HuH-7.5 (cell line): ENCODE measurements around the gene DAAM2.

Source experiments
- DNase-seq: peaks from one replicate; pipeline ENCODE4 v3.0.0; 2011; ENCODE audit warnings: low spot score

Gene DAAM2

DNA sequence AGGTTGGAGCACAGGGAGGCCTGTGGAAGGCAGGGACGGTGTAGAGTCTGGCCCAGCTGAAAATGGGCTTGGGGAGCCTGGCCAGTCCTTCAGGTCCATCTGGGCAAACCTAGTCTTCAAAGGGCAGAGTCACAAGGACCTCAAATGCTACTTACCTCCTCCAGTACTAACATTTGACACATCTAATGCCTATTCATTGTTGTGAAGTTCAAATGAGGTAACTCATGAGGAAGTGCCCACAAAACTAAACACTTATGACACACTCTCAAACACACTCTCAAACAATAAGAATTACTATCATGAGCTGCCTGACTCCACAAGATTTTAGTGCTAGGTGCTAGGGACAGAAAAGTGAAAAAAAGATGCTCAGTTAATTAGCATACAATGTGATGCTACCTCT lies 27.1 kb downstream of the DAAM2 start:
- no peak for DNase-seq

DNA sequence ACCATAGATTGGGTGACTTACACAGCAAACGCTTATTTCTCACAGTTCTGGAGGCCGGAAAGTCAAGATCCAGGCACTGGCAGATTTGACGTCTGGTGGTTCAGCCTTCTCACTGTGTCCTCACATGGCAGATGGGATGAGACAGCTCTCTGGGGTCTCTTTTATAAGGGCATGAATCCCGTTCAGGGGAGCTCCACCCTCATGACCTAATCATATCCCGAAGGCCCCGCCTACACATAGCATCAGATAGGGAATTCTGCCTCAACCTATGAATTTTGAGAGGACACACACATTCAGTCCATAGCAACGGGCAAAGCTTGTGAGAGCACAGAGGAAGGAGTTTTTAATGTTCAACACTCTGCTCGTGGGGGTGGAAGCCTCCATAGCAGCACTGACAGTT lies 27.5 kb downstream of the DAAM2 start:
- DNase-seq = no peak

DNA sequence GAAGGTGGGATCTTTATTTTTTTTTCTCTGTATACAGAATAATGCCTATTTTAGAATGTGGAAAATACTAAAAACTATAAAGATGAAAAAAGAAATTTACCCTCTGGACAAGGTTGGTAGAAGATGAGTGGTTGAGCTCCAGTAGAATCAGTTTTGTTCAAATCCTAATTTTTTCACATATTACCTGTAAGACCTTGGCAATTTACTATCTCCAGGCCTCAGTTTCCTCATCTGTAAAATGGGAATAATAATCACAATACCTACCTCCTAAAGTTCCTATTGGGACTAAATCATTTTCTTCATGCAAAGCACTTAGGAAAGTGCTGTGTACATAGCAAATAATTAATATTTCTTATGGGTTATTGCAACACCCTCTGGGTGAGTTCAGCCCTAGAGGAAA lies 28.4 kb downstream of the DAAM2 start:
- no peak for DNase-seq

- no peak for DNase-seq
Measured at GRCh38 chr6:39821046-39821740, 29.0 kb downstream of the DAAM2 start.

DNA sequence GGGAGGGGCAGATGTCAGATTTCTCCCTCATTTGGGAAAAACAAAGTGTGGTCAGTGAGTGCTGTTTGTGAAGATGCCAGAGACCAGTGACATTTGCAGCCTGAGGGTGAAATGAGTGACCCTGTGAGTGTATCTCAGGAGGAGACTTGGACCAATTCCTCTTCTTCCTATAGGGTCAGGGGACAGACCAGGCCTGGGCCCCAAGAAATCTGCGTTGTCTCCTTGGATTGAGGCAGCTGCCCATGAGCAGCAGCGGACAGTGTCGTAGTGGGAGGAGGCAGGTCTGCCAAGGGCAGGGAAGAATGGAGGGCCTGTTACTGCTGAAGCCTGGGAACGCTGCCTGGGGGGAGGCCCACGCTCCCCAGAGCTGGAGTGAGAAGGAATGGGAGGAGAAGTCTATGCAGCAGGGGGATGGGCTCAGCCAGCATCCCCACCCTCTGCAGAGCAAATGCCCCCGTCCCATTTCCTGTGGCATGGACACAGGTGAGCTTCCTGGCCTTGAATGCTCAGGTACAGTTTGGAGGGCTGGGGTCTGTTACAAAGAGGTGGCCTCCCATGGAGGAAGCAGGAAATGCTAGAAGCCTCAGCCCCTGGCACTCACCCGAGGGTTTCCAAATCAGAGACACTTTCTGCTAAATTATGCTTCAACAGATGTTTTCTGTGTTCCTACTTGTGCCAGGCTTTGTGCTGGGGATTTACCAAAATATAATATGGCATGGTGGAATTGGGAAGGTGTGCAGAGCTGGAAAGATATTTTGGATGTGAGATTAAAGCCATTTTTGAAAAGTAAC lies 29.8 kb downstream of the DAAM2 start:
- DNase-seq = no peak

GRCh38 chr6:39822846-39823815 lies 31.0 kb downstream of the DAAM2 start:
- no peak for DNase-seq

DNA sequence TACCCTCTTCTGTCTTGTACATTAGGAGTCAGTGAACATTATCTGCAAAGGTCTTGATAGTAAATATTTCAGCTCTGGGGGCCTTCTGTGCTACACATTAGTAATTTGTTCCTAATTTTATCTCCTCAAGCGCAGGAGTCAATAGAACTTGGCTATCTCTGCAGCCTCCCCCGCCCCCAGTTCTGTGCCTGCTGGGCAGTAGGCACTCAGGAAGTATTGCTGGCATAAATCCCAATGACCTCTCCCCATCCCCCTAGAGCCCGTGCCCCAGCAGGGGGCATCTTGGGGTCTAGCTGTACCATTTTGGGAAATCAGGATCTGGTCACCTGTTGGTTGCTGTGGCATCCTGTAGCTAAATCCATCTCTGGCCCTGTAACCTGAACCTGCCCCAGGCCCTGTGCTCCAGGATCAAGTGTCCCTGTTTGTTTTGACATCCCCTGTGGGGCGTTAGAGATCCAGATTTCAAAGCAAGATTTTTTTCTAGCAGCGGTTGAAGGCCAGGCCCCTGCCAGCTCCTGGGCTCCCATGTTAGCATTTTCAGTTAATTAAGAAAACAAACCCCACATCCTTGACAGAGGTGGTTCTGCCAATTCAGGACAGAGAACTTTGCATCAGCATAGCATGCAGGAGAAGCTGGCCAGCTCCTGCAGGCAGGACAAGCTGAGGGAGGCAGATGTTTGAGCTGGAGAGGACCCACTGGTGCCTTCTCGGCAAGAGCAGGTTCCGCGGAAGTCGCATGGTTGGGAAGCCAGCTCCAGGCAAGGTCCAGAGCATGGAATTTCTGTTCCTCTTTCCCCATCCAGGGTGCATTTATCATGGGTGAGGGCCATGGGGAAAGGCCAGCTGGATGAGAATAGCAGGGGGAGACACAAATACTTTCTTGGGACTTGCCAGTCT lies 32.1 kb downstream of the DAAM2 start:
- DNase-seq = no peak

DNA sequence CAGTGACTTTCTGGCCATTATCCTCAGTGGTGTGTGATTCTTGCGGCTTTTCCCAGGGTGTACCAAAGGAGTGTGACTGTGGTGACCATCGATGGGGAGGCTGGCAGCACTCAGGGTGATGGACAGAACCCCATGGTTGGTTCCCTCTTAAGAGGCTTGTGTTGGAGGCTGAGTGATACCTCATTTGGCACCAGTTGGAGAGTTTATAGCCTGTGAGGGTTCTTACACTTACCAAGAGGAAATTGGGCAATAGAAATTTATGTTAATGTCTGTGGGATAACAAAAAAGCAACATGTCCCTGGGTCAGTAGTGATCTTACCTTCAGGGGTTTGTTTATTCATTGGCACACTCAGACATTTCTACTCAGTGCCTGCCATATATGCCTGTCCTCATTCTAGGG lies 37.2 kb downstream of the DAAM2 start:
- no peak for DNase-seq

- DNase-seq = no peak
Measured at GRCh38 chr6:39830444-39830843, 38.3 kb downstream of the DAAM2 start.

DNA sequence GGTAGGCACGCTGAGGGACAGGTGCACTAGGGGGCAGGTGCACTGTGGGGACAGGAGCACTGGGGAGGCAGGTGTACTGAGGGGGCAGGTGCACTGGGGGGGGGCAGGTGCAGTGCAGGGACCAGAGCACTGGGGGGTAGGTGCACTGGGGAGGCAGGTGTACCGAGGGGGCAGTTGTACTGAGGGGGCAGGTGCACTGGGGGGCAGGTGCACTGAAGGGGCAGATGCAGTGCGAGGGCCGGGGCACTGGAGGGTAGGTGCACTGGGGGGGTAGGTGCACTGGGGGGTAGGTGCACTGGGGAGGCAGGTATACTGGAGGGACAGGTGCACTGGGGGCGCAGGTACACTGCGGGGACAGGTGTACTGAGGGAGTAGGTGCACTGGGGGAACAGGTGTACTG lies 39.5 kb downstream of the DAAM2 start:
- DNase-seq = no peak

GRCh38 chr6:39834278-39834677 lies 42.1 kb downstream of the DAAM2 start:
- DNase-seq = no peak

DNA sequence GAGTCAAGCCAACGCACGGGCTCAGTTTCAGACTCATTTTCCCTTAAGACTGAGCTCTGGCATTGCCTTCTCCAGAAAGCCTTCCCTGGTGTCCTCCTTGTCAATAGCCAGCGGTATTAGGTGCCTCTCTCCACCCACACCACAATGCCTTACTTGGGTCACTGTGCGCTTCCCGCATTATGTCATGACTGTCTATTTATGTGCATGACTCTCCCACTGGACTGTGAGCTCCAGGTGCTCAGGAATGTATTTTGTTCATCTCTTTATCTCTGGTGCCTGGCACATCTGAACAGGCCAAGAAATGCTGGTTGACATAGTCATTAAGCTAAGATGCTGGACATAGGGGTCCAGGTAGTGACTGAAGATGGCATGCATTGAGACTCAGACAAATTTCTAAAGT lies 42.7 kb downstream of the DAAM2 start:
- DNase-seq = no peak

- no peak for DNase-seq
Measured at GRCh38 chr6:39835821-39836295, 43.7 kb downstream of the DAAM2 start.

DNA sequence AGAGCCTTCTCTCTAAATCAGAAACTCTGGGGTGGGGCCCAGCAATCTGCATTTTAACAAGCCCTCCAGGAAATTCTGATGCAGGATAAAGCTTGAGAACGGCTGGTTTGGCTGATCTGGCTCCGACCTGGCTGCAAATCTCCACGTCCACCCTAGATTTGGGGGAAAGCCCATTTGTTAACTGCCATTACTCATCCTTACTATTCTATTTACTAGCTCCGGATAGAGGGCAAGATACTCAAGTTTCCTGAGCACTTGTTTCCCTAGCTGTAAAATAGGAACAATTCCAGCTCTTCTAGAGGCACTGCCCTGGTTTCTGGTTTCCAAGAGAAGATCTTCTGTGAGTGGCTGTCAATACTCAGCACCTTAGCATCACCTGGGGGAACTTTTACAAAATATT lies 44.4 kb downstream of the DAAM2 start:
- no peak for DNase-seq

- DNase-seq = no peak
Measured at GRCh38 chr6:39839445-39839844, 47.3 kb downstream of the DAAM2 start.

- no peak for DNase-seq
Measured at GRCh38 chr6:39840781-39841180, 48.6 kb downstream of the DAAM2 start.

DNA sequence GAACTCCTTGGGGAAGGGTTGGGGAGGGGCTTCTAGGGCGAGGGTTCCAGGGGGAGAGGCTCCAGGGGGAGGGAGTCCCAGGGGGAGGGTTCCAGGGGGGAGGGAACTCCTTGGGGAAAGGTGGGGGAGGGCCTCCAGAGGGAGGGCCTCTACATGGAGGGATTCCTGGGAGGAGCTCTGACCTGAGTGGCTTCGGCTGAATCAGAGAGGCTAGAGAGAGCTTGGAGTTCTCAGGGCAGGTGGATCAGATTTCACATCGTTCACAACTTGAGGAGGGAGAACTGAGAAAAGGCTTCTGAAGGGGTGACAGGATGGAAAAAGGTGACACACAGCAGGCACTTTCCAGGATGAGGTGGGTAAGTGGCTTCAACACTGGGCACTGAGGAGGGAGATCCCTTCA lies 49.1 kb downstream of the DAAM2 start:
- DNase-seq = no peak

DNA sequence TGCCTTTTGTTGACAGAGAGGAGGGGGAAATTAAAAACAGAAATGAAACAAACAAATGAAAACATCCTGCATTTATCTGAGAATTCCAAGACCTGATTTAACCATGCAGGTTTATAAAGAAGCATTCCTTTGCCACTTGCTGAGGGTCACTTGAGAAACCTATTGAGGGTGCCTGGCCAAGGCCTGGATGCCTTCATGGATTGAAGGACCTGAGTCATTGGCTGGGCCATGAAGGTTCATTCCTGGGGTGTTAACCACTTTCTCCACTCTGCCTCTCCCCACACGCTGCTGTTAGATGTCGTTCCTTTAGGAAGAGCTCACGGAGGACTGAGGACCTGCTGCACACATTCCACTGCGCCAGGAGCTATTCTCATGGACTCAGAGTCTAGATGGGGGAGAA lies 49.7 kb downstream of the DAAM2 start:
- no peak for DNase-seq

DNA sequence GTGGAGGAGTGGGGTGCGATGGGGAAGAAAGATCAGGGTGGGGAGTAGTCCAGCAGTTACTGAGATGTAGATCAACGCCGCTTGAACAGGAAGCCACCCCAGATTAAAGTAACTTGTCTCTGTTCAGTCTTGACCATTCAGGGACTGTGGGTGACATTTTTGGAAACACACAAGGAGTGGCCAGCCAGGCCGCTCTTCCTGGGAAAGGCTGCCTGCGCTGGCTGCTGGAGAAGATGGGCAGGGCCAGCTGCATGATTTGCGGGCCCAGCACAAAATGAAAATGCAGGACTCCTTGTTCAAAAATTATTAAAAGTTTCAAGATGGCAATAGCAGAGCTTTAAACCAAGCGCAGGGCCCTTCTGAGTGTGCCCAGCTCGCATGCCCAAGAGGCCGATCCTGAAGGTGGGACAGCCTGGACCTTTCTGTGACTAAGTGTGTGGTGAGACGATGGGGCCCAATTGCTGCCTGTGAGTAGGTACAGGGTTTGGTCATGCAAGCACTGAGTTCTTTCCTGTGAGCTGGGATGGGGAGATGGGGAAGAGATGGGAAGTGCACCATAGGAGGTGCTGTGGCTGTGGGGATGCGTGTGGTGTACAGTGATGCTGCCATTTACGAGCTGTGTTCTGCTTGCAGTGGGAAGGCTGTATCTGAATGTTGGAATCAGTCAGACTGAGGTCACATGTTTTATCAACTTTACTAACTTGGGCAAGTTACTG lies 51.3 kb downstream of the DAAM2 start:
- peak; percentile 14 for DNase-seq

- DNase-seq = no peak
Measured at GRCh38 chr6:39844866-39845265, 52.7 kb downstream of the DAAM2 start.

DNA sequence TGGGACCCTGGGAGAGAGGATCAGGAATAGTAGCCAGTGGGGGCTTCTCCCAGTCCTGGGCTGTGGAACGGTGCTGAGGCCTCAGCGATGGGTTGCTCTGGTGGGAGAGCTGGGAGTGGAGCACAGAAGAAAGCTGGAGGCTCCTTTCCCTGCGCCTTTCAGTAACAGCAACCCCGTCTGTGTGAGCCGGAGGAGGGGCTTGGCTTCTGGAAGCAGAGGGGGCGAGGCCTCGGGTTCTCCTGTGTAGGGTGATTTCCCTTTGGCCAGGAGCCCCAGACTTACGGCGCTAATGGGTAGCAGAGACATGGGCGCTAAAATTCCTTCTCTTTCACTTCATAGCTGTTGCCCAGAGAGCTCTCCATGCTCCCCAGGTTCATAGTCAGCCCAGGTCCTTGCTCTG lies 55.0 kb downstream of the DAAM2 start:
- no peak for DNase-seq
